GM18498 (cell line): ENCODE data around the gene CENPP.
A peak's percentile ranks its signal among the peaks of the same experiment; 100 is the strongest.

Source experiments
- ATAC-seq: cut with Tn5 transposase; IDR thresholded peaks from one replicate; pipeline ENCODE4 v1.9.1; 2021; ENCODE audit warnings: mild to moderate bottlenecking, moderate library complexity; ENCODE audit not compliant: unreplicated experiment

Gene CENPP

GRCh38 chr9:92668746-92669526 lies 343.2 kb downstream of the CENPP start:
- ATAC-seq = no peak

- ATAC-seq = peak; percentile 12
Observed at GRCh38 chr9:92669527-92669889, 343.8 kb downstream of the CENPP start.
